NOMO-1 treated with dmso at 0.1 percent for 144 hours (cell line): Measurements from ENCODE around the gene FARS2.
"Not testable (repeated sequence)": the region's sequence is repeated elsewhere in the genome, so short reads cannot be mapped to it uniquely, and the experiment has no call there.

Experiments
- DNase-seq: peaks from one replicate; lab custom pipeline; 2025; ENCODE audit not compliant: unreplicated experiment; lab: John Stamatoyannopoulos, UW

The FARS2 gene

DNA sequence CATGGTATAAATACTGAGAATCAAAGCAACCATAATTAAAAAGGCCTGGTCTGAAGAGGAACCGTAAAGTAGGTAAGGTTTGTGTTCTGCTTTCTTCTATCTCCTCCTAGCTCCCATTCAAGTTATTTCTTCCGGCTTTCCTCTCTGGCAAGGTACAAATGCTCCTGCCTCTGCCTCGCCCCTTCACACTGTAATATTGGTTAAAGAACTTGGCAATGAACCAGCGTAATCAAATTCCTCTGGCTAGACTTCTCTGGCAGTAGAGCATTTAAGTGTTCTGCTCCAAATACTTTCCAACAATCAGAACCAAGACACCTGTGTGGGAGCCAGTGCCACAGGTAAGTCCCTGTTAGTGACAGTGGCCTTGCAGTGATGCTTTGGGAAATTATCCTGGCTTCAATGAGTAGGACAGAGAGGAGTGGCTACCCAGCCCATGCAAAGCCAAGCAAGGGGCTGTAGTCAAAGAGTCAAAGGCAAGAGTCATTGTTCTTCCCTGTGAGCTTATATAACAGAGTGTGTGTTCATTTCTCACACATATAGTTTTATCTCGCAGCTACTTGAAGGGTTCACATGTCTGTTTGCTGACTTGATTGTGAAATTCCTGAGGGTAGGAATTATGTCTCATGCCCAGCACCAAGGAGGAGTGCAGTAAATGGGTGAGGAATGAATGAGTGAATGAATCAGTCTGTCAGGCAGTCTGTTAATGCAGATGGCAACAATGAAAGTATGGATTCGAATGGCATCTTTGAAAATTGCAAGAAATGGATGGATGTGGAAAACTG, 416.1 kb downstream of the FARS2 start:
- no peak for DNase-seq

DNA sequence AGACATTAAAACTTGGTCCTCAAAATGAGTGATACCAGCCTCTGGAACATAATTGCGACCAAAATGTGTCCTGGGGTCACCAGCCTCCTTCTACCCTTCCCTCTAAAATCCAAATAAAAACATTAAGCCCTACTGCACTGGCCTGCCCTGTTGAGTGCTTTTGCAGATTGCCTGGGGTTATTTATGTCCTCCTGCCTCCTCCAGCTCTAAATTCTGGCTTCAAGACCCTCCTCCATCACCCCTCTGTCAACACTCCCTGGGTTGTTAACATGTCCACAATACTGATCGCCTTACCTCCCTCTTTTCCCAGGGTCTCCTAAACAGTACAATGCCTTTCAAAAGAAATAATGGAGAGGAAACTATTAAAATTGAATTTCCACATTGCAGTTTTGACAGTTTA, 418.0 kb downstream of the FARS2 start:
- DNase-seq = no peak

DNA sequence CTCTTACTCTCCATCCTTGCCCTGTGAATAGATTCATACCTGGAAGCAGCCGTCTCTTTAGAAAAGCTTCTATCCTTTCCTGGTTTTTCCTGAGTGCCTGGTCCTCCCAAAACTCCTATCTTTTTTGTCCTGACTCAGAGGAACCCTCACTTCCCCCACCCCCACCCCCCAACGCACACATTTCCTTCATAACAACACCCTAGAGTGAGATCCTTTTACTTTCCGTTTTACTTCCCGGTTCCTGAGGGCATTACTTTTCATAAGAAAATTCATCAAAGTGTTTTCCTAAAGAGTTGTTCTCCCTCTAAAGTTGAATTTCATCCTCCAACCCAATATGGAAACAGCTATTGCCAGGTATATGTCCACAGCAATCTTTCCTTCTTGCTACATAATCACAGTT, 418.4 kb downstream of the FARS2 start:
- no peak for DNase-seq

DNA sequence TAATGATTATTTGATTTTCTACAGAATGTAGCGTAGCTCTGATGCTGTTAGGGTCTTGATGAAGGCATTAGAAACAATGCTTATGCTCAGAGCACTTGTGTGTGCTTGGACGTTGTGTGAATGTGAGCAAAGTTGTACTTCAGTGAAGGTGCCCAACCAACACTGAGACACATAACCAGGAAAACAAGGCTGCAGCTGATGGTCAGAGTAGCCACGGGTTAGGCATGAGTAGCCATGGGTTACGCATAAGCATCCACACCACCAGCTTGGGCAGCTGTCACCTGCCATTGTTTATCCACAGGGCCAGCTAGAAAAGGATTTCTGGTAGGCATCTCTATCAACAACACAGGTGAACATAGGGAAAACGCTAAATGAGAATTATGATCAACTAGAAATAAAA, 418.8 kb downstream of the FARS2 start:
- no peak for DNase-seq

DNA sequence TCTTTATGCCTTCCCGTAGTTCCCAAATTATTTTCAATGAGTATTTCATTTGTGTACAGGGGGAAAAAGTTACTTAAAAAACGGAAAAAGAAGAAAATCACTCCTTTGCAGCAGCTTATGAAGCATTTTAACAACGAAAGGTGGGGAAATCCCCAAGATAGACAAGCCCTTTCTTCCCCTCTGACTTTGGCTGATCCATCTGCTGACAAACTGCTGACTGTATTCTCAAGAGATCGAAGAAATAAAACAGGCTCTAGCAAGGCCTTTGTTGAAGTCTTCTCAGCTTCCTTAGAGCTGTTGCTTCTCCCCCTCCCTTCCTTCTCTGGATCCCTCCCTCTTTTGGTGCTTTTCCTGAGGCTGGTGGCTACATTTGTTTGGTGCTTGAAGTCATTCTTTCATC, 420.2 kb downstream of the FARS2 start:
- DNase-seq = no peak

DNA sequence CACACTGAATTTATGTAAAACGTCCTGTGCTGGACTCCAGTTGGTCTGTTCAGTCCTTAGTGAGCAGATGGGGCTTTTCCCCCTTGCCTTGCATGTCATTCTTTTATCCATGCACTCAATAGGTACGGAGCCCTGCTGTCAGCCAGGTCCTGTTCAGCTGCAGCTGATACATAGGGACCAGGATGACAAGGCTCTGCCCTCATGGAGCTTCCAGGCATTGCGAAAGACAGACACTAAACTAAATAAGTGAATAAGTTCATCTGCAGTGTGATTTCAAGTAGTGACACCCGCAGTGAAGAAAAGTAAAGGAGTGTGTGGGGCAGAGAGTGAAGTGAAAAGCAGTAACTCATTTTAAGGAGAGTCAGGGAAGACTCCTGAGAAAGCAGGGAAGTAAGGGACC, 421.2 kb downstream of the FARS2 start:
- no peak for DNase-seq

DNA sequence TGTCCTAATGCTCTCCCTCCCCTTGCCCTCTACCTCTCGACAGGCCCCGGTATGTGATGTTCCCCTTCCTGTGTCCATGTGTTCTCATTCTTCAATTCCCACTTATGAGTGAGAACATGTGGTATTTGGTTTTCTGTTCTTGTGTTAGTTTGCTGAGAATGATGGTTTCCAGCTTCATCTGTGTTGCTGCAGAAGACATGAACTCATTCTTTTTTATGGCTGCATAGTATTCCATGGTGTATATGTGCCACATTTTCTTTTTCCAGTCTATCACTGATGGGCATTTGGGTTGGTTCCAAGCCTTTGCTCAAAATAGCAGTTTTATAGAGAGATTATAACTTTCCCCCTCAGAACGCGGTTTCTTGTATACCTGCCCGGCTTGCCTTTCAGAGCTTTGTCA, 422.4 kb downstream of the FARS2 start:
- not testable (repeated sequence) for DNase-seq

DNA sequence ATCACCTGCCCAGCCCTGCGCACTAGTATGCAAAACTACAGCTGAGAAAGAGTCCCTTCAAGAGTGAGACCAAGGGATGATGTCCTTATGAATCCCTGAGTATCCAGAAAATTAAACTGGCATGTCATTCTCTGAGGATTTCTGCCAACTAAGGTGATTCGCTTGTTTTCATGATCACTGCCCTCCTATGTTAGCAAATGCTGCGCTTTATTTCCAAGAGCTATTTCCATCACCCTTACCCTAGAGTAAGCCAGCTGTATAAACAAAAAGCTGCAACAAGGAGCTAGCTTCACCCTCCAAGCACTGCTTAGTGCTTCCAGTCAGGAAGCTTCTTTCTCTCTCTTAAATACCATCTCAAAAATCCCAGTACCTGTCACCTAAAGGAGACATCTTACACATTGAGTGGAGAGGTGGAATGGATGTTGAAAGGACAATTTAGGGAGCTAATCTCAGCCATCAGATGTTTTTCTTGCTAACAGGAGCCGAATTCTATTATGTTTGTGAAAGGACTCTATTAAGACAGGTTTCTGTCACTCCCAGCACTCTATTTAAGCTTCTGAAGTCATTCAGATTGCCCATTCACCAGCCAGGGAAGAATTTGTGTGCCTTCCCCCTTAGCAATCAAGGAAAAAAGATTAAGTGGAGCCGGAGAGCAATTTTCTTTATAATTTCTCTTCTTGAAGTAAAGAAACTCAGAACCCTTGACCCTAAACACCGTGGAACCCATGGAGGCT, 423.2 kb downstream of the FARS2 start:
- no peak for DNase-seq

DNA sequence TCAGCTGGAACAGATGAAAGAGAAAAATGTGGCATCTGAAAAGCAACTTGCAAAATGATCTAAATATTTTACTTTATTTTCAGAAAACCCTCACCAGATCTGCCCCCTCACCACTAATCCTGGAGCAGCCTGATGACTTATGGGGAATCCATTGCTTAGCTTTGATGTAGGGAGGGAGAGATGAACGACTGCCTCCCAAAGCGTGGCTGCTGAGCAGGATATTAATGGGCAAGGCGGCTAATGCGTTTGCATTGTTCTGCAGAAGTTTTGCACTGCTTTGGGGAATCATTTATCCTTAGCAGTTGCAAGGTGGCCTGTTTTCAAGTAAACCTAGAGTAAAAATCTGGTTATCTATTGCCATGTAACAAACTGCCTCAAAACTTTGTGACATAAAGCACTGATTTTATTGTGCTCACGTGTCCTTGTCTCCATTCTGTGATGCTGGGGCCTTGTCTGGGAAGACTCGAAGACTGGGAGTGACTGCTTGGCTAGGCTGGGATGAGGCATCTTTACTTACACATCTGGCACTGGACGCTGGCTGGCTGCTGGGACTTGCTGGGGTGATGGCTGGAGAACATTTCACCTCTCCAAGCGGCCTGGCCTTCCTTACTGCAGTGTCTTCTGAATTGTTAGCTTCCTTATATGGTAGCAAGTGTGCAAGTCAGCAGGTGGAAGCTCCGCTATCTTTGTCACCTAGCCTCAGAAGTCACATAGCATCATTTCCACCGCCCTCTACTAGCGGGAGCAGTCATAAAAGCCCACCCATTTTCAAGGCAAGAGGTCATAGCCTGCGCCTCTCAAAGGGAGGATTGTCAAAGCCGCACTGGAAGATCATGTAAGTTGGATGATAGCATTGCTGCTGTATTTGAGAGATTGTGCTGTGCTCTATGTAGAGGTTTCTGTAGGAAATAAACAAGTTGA, 432.2 kb downstream of the FARS2 start:
- no peak for DNase-seq

DNA sequence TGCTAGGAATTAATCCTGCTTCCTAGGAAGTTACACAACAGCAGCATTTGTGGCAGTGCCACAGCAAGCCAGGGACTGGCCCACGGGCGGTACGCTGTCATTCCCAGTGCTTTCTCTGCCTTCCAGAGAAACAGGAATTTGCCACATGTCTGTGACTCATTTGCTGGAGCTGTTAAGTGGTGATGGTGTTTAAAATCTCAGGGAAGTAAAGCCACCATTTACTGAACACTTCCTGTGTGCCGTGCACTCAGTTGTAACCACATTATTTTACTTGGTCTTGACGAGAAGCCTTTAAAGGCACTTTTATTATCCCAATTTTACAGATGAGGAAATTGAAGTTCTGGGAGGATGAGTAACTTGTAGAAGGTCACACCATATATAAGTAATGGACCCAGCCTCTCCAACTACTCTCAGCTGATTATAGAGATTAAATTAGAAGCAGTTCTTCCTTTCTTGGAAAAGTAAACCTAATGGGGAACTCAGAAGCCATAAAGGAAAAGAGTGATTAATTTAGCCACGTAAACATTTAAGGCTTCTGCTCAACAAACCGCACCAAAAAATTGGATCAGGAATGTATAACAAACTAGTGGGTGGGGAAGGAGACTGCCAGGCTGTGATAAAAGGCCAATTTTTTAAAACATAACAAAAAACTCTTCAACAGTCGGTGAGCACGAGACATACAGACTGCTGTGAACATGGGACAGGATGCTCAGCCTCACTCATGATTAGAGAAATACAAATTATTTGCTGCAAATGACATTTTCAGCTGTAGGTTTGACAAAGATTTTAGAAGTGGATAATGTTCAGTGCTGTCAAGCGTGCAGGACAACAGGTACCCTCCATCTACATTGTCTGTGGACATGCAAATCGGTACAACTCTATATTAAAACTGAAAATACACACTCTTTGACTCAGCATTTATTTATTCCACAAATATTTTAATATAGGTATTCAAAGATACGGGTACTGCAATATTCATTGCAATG, 434.2 kb downstream of the FARS2 start:
- no peak for DNase-seq

DNA sequence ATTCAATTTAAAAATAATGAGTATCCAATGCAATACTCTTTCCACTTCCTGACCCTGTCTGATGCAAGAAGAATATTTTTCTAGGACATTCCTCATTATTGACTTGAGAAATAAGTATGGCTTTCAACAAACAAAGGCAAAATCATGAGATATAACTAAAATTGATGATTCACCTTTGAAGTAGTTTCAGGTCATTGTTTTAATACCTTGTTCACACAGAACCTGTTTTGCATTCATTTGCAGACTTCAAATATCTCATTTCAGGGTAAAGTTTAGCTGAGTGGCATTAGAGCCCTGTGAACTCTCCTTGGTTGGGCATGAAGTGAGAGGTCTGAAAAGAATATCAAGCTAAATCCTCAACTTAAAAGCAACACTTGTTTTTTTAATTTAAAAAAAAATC, 436.2 kb downstream of the FARS2 start:
- DNase-seq = no peak

DNA sequence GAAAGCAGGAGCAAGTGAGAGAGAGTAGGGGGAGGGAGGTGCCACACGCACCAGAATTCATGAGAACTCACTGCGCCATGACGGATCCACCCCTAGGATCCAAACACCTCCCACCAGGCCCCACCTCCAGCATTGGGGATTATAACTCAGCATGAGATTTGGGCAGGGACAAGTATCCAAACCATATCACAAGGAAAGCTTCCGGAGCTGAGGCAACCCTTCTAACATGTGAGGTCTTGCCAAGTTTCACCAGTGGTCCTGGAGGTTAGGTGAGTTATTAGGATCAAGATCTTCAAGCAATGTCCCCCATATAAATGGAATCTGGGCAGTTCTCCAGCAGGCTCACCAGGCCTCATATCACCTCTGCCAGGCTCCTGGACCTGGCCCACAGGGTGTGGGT, 437.0 kb downstream of the FARS2 start:
- DNase-seq = no peak

DNA sequence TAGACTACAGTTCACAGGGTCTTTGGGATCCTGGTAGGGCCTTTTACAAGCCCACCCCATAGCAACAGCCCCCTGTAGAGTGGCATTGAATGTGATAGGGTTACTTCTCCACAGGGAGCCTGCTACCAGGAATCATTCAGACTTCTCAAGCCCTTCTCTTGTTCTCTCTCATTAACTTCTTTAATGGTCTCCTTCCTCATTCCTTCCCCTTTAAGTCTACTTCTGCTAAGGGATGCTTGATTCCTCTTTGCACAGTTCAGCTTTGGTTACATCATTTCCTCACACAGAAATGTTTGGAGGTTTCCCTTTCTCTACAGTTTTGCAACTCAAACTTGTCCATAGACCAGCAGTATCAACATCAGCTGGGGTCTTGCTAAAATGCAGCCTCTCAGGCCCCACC, 437.8 kb downstream of the FARS2 start:
- DNase-seq = peak; percentile 73

DNA sequence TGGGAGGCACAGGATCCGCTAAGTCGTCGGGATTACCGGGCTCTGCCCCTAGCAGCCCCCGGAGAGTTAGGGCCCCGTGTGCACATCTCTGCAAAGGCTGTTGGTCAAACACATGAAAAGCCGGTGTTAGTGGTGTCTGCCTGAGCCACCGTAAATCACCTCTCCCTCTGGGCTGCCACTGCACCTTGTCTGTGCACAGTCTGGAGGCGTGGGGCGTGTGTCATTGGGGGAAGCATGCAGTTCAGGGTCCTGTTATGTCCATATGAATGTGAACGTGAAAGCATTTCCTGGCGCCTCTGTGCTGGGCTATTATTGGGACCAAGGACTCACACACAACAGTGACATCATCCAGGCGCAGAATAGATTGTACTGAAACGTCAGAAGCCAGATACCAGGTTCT, 439.9 kb downstream of the FARS2 start:
- no peak for DNase-seq

DNA sequence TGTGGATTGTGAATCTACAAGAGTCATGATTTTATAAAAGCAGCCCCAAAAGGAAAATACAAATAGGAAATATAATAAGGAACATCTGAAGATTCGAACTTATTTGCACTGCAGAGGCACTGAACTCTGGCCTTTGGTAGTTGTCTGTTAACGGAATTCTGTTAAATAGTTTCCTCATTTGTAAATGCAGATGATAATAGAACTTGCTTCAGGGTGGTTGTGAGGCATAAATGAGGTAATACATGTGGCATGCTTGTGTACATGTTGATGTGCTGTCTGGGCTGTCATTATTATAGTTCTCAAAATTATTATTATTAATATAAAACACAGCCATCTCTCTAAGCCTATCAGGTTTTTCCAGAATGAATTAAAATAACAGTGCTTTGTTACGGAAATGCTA, 443.4 kb downstream of the FARS2 start:
- DNase-seq = no peak

DNA sequence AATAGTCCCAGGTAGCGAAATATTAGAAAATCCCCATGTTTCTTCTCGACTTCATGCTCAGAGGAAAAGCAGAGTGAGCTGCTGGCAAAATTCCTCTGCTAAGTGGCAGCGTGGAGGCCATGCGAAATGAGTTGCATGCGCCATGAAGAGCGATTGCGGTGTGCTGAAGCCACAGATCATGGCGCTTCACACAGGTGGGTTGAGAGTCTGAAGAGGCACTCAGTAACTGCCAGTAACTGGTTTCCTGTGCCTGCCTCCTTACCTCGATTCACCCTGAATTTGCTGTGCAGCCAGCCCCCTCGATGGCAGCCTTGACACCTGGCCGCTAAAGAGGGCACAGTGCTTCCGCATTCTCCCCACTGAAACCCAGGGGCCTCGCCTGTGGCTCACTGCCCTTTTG, 443.9 kb downstream of the FARS2 start:
- no peak for DNase-seq

DNA sequence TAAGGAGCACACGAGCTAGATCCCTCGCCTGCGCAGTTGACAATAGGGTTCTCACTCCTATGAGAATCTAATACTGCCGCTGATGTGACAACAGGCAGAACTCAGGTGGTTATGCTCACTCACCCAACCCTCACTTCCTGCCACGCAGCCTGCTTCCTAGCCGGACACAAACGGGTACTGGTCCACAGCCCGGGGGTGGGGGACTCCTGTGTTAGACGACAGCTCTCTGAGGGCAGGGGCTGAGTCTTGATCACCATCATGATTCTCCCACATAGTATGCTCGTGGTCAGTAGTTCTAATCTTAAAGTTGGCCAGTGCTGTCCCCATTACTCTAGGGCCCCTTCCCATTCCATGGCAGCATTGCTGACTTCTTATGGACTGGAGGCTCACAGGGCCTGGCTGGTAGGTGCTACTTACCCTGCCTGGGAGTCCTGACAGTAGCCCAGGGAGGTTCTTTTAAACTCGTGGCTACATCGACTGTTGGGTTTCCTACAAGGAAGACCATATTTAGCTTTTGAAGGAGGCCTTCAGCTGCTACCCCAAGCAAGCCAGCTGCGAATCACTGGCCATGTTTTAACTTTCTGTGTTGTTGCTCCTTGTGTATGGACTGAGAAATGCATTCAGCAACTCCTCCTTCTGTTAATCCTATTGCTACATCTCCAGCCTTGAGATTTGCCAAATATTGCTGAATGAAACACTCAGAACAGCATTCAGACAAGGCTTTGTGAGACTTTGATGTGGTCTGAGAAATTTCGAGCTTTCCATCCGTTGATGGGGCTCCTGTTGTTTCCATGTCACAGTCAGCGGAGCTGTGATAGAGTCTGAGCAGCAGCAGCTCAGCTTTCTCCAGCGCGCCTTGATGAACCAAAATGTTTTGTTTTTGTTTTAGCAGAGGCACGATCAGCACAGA, 445.1 kb downstream of the FARS2 start:
- DNase-seq = no peak

DNA sequence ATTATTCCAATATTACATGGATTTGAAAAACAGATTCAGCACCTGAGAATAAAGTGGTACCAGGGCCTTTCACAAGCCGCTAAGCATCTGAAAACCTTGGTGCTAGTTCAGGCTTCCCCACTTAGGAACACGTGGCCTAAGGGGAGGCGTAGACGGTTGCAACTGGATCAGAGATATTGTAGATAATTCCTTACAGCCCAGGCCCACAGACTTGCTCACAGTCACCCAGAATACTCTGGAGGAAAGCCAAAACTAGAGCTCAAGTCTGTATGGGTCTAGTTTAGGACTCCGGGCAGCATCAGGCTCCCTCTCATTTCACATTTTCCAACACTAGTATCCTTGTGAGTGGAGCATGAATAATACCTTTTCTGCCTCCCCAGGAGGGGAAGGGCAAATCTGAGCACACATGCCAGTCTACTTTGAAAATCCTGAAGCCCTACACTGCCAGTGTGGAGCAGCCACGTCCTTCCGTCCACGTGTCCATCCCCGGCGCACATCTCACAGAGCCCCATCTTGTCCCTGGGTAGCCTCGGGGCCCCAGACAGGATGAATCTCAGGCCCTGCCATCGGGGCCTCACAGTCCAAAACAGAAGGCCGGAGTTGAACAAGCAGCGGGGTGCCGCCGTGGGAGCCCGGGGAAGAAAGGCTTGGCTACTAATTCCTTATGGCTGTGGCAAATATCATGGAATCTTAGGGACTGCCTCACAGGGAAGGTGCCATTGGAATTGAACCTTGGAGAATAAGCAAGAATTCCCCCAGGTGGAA, 446.1 kb downstream of the FARS2 start:
- DNase-seq = no peak

DNA sequence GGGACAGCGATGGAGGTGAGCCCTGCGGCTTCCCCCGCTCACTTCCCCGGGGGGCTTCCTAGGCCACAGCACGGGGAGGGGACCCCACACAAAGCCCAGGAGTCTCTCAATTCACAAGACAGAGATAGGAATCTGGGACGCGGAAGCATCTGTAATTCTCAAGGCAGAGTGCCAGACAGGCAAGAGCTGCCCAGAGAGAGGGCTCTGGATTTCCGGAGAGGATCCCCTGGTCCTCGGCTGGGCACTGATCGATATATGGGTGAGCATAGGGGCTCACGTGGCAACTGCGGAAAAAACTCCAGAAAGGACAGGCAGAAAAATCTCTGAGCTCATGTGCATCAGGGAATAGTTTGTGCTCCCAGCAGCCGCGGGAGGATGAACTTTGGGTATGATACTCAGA, 449.2 kb downstream of the FARS2 start:
- no peak for DNase-seq
